ENCODE measurements around the gene MEAK7. TPM values are rescaled to one million over a fixed set of nuclear protein-coding genes. Genes with fewer than 3 reads are reported as not detected.

Gene MEAK7
- total and polyA plus RNA-seq, 7 donors: 4.2 to 13.7 (median 11.8) TPM

GRCh38 chr16:84482951-84483881, 21.2 kb downstream of the MEAK7 start:
- H3K9me3 ChIP-seq: no peaks in the 10 kb centered on the region
- WGBS, 2 donors: 92 to 97% methylated on average over 25 of the region's 25 CpGs
- no peak overlapping the region for H3K27ac ChIP-seq

GRCh38 chr16:84482001-84482891, 22.2 kb downstream of the MEAK7 start:
- Histone ChIP-seq H3K27ac (no peak overlapping the region), H3K4me1 (peaks cover 0 to 11% (median 6%) of the 10 kb centered on the region in 4 donors), H3K27me3 (no peaks in the 10 kb centered on the region), H3K36me3 (peaks cover 9 to 53% (median 24%) of the 10 kb centered on the region in 4 donors), H3K9me3 (no peaks in the 10 kb centered on the region), H3K4me3 (no peak overlapping the region)
- WGBS, 2 donors: 88 to 91% methylated on average over 33 of the region's 33 CpGs
- intact Hi-C loops (cut with DNase I): loop anchor here (10.0 kb wide), 3 partner anchors 297 to 527 kb away; partner anchors contain the start of genes OSGIN1 and TAF1C
- DNase-seq: no peak
- TF ChIP-seq EP300 (IDR thresholded peaks at IDR 0.05) (no peak), POLR2AphosphoS5 (IDR thresholded peaks at IDR 0.05) (no peak), POLR2A (IDR thresholded peaks at IDR 0.05) (no peak), CTCF (IDR thresholded peaks at IDR 0.05) (no peak)

More at GRCh38 chr16:84482951-84483881, 21.2 kb downstream of the MEAK7 start:
- H3K36me3 ChIP-seq: peaks cover 11 to 62% (median 26%) of the 10 kb centered on the region in 4 donors
- DNase-seq: no peak
- no peaks in the 10 kb centered on the region for H3K27me3 ChIP-seq
- no peak overlapping the region for H3K4me3 ChIP-seq
- intact Hi-C loops (cut with DNase I): loop anchor here (10.0 kb wide), 3 partner anchors 298 to 528 kb away; partner anchors contain the start of genes OSGIN1 and TAF1C
- TF ChIP-seq POLR2AphosphoS5 (IDR thresholded peaks at IDR 0.05) (no peak), POLR2A (IDR thresholded peaks at IDR 0.05) (no peak), EP300 (IDR thresholded peaks at IDR 0.05) (no peak), CTCF (IDR thresholded peaks at IDR 0.05) (no peak)
- peaks cover 0 to 8% (median 4%) of the 10 kb centered on the region in 4 donors for H3K4me1 ChIP-seq

- H3K4me3 ChIP-seq: no peak overlapping the region
- H3K27ac ChIP-seq: no peak overlapping the region
- DNase-seq: no peak
- H3K9me3 ChIP-seq: no peaks in the 10 kb centered on the region
- no peak for TF ChIP-seq CTCF (IDR thresholded peaks at IDR 0.05)
- H3K4me1 ChIP-seq: peaks cover 0 to 11% (median 6%) of the 10 kb centered on the region in 4 donors
- peaks cover 3 to 42% (median 16%) of the 10 kb centered on the region in 4 donors for H3K36me3 ChIP-seq
- intact Hi-C loops (cut with DNase I): loop anchor here (10.0 kb wide), 3 partner anchors 296 to 526 kb away; partner anchors contain the start of genes OSGIN1 and TAF1C
- WGBS, 2 donors: 78 to 93% methylated on average over 26 of the region's 26 CpGs
- H3K27me3 ChIP-seq: no peaks in the 10 kb centered on the region
Measured at GRCh38 chr16:84481051-84481735, 23.3 kb downstream of the MEAK7 start.

- TF ChIP-seq POLR2A (IDR thresholded peaks at IDR 0.05) (no peak), POLR2AphosphoS5 (IDR thresholded peaks at IDR 0.05) (no peak), EP300 (IDR thresholded peaks at IDR 0.05) (no peak), CTCF (IDR thresholded peaks at IDR 0.05) (no peak)
- WGBS, 2 donors: 92 to 97% methylated on average over 16 of the region's 16 CpGs
- Histone ChIP-seq H3K27ac (no peak overlapping the region), H3K36me3 (peaks cover 0 to 37% (median 15%) of the 10 kb centered on the region in 4 donors), H3K4me3 (no peak overlapping the region), H3K27me3 (no peaks in the 10 kb centered on the region), H3K9me3 (no peaks in the 10 kb centered on the region), H3K4me1 (peaks cover 0 to 11% (median 6%) of the 10 kb centered on the region in 4 donors)
- intact Hi-C loops (cut with DNase I): loop anchor here (10.0 kb wide), 3 partner anchors 295 to 525 kb away; partner anchors contain the start of genes OSGIN1 and TAF1C
- no peak for DNase-seq
Measured at GRCh38 chr16:84479716-84480450, 24.6 kb downstream of the MEAK7 start.

All from sigmoid colon (tissue), 7 donors.